PC-3 (cell line): Measurements from ENCODE around the gene TAPT1. TPM values are rescaled to one million over a fixed set of nuclear protein-coding genes. Genes with fewer than 3 reads are reported as not detected.

Experiments used
- ATAC-seq: fragments of 200-7000 bp; cut with Tn5 transposase; 2 replicates; pipeline ENCODE4 v1.9.1; 2020; ENCODE audit warnings: mild to moderate bottlenecking, moderate library complexity
- BruUV-seq: library from RNA; stranded (reverse); fragments of 400-500 nt; replicated peaks from 2 replicates; lab custom pipeline; 2021; lab: Mats Ljungman, UMichigan
- CTCF ChIA-PET: fragments of 300-600 bp; sonication (Branson Sonifier 250); formaldehyde crosslinking; loops from one replicate; lab custom pipeline; 2022; ENCODE audit warnings: antibody characterized with exemption; lab: Charles Lee
- POLR2A ChIA-PET: fragments of 300-600 bp; sonication (Branson Sonifier 250); formaldehyde crosslinking; loops from one replicate; lab custom pipeline; 2022; ENCODE audit warnings: antibody characterized with exemption; ENCODE audit not compliant: unreplicated experiment; lab: Charles Lee
- DNase-seq: peaks from one replicate; pipeline ENCODE4 v3.0.0-alpha.2; 2015
- H2AFZ ChIP-seq: fragments of 300-600 bp; sonication (generic); 2 replicates; pipeline ENCODE4 v1.6.0; 2016; ENCODE audit warnings: antibody characterized with exemption, low read length
- H3F3A ChIP-seq: fragments of 300-600 bp; sonication (generic); one replicate; pipeline ENCODE4 v1.6.0; 2017; ENCODE audit warnings: antibody characterized with exemption, low read length, control low read depth, mild to moderate bottlenecking; ENCODE audit not compliant: unreplicated experiment
- H3K27ac ChIP-seq: fragments of 300-600 bp; sonication (generic); 2 replicates; pipeline ENCODE4 v1.5.1; 2016; ENCODE audit warnings: mild to moderate bottlenecking, low read length
- H3K27me3 ChIP-seq: fragments of 300-600 bp; sonication (generic); 2 replicates; pipeline ENCODE4 v1.6.1; 2016; ENCODE audit warnings: low read length, mixed read lengths
- H3K36me3 ChIP-seq: fragments of 300-600 bp; sonication (generic); 2 replicates; pipeline ENCODE4 v1.6.1; 2016; ENCODE audit warnings: low read depth, mixed run types, low read length, mixed read lengths
- H3K4me1 ChIP-seq: fragments of 300-600 bp; sonication (generic); 2 replicates; pipeline ENCODE4 v1.5.1; 2016; ENCODE audit warnings: low read length; ENCODE audit not compliant: insufficient read depth
- H3K4me2 ChIP-seq: fragments of 300-600 bp; sonication (generic); 2 replicates; pipeline ENCODE4 v1.6.0; 2016; ENCODE audit warnings: low read length
- H3K4me3 ChIP-seq: fragments of 300-600 bp; sonication (generic); 2 replicates; pipeline ENCODE4 v1.5.1; 2016; ENCODE audit warnings: mild to moderate bottlenecking, low read length, mixed read lengths
- H3K79me2 ChIP-seq: fragments of 300-600 bp; sonication (generic); 2 replicates; pipeline ENCODE4 v1.6.1; 2017; ENCODE audit warnings: low read length, mixed read lengths
- H3K9ac ChIP-seq: fragments of 300-600 bp; sonication (generic); 2 replicates; pipeline ENCODE4 v1.6.0; 2016; ENCODE audit warnings: mild to moderate bottlenecking, low read length
- H3K9me2 ChIP-seq: fragments of 300-600 bp; sonication (generic); replicated peaks from 2 replicates; pipeline ENCODE4 v1.6.1; 2016; ENCODE audit warnings: mixed run types, low read length, mixed read lengths
- H3K9me3 ChIP-seq: fragments of 300-600 bp; sonication (generic); 2 replicates; pipeline ENCODE4 v1.6.1; 2016; ENCODE audit warnings: low read length, mixed read lengths
- H4K20me1 ChIP-seq: fragments of 300-600 bp; sonication (generic); 2 replicates; pipeline ENCODE4 v1.6.1; 2016; ENCODE audit warnings: low read length, mixed read lengths
- CTCF ChIP-seq: fragments of 300-600 bp; sonication (generic); conservative IDR thresholded peaks from 2 replicates; pipeline ENCODE4 v1.5.1; 2017; ENCODE audit warnings: antibody characterized with exemption, low read depth, mild to moderate bottlenecking, low read length
- EZH2 ChIP-seq: fragments of 300-600 bp; sonication (generic); IDR thresholded peaks from one replicate; pipeline ENCODE4 v1.6.1; 2017; ENCODE audit warnings: antibody characterized with exemption, mild to moderate bottlenecking, low read length; ENCODE audit not compliant: unreplicated experiment
- EZH2phosphoT487 ChIP-seq: fragments of 300-600 bp; sonication (generic); IDR thresholded peaks from 2 replicates; pipeline ENCODE4 v1.6.1; 2018; ENCODE audit warnings: mild to moderate bottlenecking, antibody characterized with exemption, low read length, borderline replicate concordance
- intact Hi-C: fragments of 100-400 bp; cut with micrococcal nuclease; formaldehyde crosslinking; loops from 2 replicates; pipeline ENCODE4 v1.9.0; 2023
- total RNA-seq: library from RNA; depleted of rRNA; stranded (reverse); fragments of >200 nt; gene quantifications from 2 replicates; pipeline ENCODE4 v1.2.3, GENCODE V29; 2014

Gene TAPT1
- total RNA-seq, 1 experiment from 2014 or later, result 8.7 TPM

- Histone ChIP-seq H3K9me3 (no peaks in the 10 kb centered on the region), H2AFZ (no peak overlapping the region), H4K20me1 (no peaks in the 10 kb centered on the region), H3K27me3 (no peaks in the 10 kb centered on the region), H3K79me2 (no peaks in the 10 kb centered on the region), H3K9me2 (no peaks in the 10 kb centered on the region), H3K4me3 (no peak overlapping the region), H3K9ac (no peak overlapping the region), H3K36me3 (no peaks in the 10 kb centered on the region), H3K27ac (no peak overlapping the region), H3K4me1 (no peaks in the 10 kb centered on the region), H3K4me2 (no peak overlapping the region), H3F3A (no peaks in the 10 kb centered on the region)
- BruUV-seq, result no TSS peak
- intact Hi-C loops, result no loop called here
- ChIA-PET CTCF (interaction anchor here (1.6 kb wide), 1 partner anchor 59 kb away, joined by 6 read pairs; no protein-coding TSS in a partner anchor), POLR2A (no interaction called here)
- ATAC-seq (no peak), DNase-seq (no peak)
- TF ChIP-seq EZH2phosphoT487, result no peak
Observed at GRCh38 chr4:16206301-16206700, 20.0 kb downstream of the TAPT1 start.

- Histone ChIP-seq H3K9ac (no peak overlapping the region), H3K27ac (no peak overlapping the region), H3K4me1 (no peaks in the 10 kb centered on the region), H3K4me3 (no peak overlapping the region), H3F3A (no peaks in the 10 kb centered on the region), H4K20me1 (no peaks in the 10 kb centered on the region), H3K36me3 (no peaks in the 10 kb centered on the region), H2AFZ (no peak overlapping the region), H3K79me2 (no peaks in the 10 kb centered on the region), H3K9me3 (no peaks in the 10 kb centered on the region), H3K4me2 (no peak overlapping the region), H3K9me2 (no peaks in the 10 kb centered on the region), H3K27me3 (no peaks in the 10 kb centered on the region)
- BruUV-seq, result no TSS peak
- CTCF ChIA-PET, result interaction anchor here (1.6 kb wide), 1 partner anchor 59 kb away, joined by 6 read pairs; no protein-coding TSS in a partner anchor
- POLR2A ChIA-PET, result no interaction called here
- peak; percentile 47 for DNase-seq
- peak; percentile 58; the same call in 1 of the 2 replicates for ATAC-seq
- TF ChIP-seq EZH2, result no peak
- TF ChIP-seq CTCF, result peak; percentile 68
- TF ChIP-seq EZH2phosphoT487, result no peak
- intact Hi-C loops, result no loop called here
Observed at GRCh38 chr4:16205298-16206164, 20.7 kb downstream of the TAPT1 start.

GRCh38 chr4:16204505-16204904, 21.8 kb downstream of the TAPT1 start:
- Histone ChIP-seq H4K20me1 (no peaks in the 10 kb centered on the region), H3K27me3 (no peaks in the 10 kb centered on the region), H3K9ac (no peak overlapping the region), H3K4me2 (no peak overlapping the region), H3K79me2 (no peaks in the 10 kb centered on the region), H3K4me3 (no peak overlapping the region), H3F3A (no peaks in the 10 kb centered on the region), H3K36me3 (no peaks in the 10 kb centered on the region), H3K4me1 (no peaks in the 10 kb centered on the region), H2AFZ (no peak overlapping the region), H3K27ac (no peak overlapping the region), H3K9me2 (no peaks in the 10 kb centered on the region), H3K9me3 (no peaks in the 10 kb centered on the region)
- ATAC-seq (no peak), DNase-seq (no peak)
- no TSS peak for BruUV-seq
- CTCF ChIA-PET, result no interaction called here
- no peak for TF ChIP-seq CTCF
- TF ChIP-seq EZH2, result no peak
- TF ChIP-seq EZH2phosphoT487, result no peak
- intact Hi-C loops, result no loop called here
- POLR2A ChIA-PET, result no interaction called here
